Endothelial cell of umbilical vein (primary cell): Measurements from ENCODE around the gene CAT. TPM values are rescaled to one million over a fixed set of nuclear protein-coding genes. Genes with fewer than 3 reads are reported as not detected.

Experiments used
- BruUV-seq: library from RNA; stranded (reverse); fragments of 400-500 nt; replicated peaks from 2 replicates; lab custom pipeline; 2021; lab: Mats Ljungman, UMichigan
- CTCF ChIA-PET: fragments of 300-600, 350-600 bp; sonication (Branson Sonifier 250); formaldehyde crosslinking; loops from one replicate; lab custom pipeline; 2021; ENCODE audit warnings: antibody characterized with exemption, inconsistent platforms; lab: Charles Lee
- POLR2A ChIA-PET: fragments of 300-600, 350-600 bp; sonication (Branson Sonifier 250); formaldehyde crosslinking; loops from one replicate; lab custom pipeline; 2021; ENCODE audit warnings: antibody characterized with exemption, inconsistent platforms; lab: Charles Lee
- DNase-seq: peaks from one replicate; pipeline ENCODE4 v3.0.0-alpha.2; 2011; ENCODE audit warnings: low read depth, low spot score
- FAIRE-seq: peaks from 2 replicates; lab custom pipeline; 2011; peaks lifted over from hg19 to GRCh38; lab: Jason Lieb, UNC
- H2AFZ ChIP-seq: 2 replicates; pipeline ENCODE4 v1.6.0; 2012; ENCODE audit warnings: low read depth, low read length, control low read depth, inconsistent platforms
- H3K27ac ChIP-seq: 2 replicates; pipeline ENCODE4 v1.5.1; 2011; ENCODE audit warnings: low read depth, mild to moderate bottlenecking, control low read depth, low read length, moderate library complexity; ENCODE audit not compliant: insufficient read depth
- H3K27me3 ChIP-seq, 2 experiments: 2 replicates each; pipeline versions ENCODE4 v1.6.0 to v1.6.1; 2011; ENCODE audit warnings: low read length in 2 of 2, mixed read lengths in 1 of 2; ENCODE audit not compliant: control insufficient read depth in 2 of 2, insufficient read depth in 2 of 2
- H3K36me3 ChIP-seq, 2 experiments: 2 replicates in 1 of 2; 3 replicates in 1 of 2; pipeline ENCODE4 v1.5.1; 2011; ENCODE audit warnings: low read length in 2 of 2, mild to moderate bottlenecking in 1 of 2, moderate library complexity in 1 of 2; ENCODE audit not compliant: control insufficient read depth in 2 of 2, insufficient read depth in 2 of 2; ENCODE audit errors: extremely low read depth in 1 of 2
- H3K4me1 ChIP-seq: 3 replicates; pipeline ENCODE4 v1.5.1; 2011; ENCODE audit warnings: mild to moderate bottlenecking, low read length; ENCODE audit not compliant: control insufficient read depth, insufficient read depth; ENCODE audit errors: extremely low read depth
- H3K4me2 ChIP-seq: 2 replicates; pipeline ENCODE4 v1.6.1; 2011; ENCODE audit warnings: low read length, control low read depth, mixed read lengths; ENCODE audit not compliant: insufficient read depth
- H3K4me3 ChIP-seq, 3 experiments: fragments of 200-600 bp in 1 of 3; sonication (generic), shearing (Covaris generic) in 1 of 3; replicated peaks in 1 of 3; 2 replicates each; pipeline ENCODE4 v1.5.1; 2011 to 2016; ENCODE audit warnings: control low read depth in 3 of 3, low read length in 3 of 3, mild to moderate bottlenecking in 2 of 3, inconsistent platforms in 1 of 3, low read depth in 1 of 3, moderate library complexity in 1 of 3; ENCODE audit not compliant: insufficient read depth in 1 of 3
- H3K79me2 ChIP-seq: 2 replicates; pipeline ENCODE4 v1.6.0; 2012; ENCODE audit warnings: low read length, inconsistent platforms; ENCODE audit not compliant: control insufficient read depth, insufficient read depth
- H3K9ac ChIP-seq: replicated peaks from 2 replicates; pipeline ENCODE3; 2011; ENCODE audit warnings: low read length, control low read depth; ENCODE audit not compliant: insufficient read depth; ENCODE audit errors: extremely low read depth
- H3K9me1 ChIP-seq: replicated peaks from 3 replicates; pipeline ENCODE4 v1.6.0; 2011; ENCODE audit warnings: mild to moderate bottlenecking, low read length; ENCODE audit not compliant: control insufficient read depth, insufficient read depth; ENCODE audit errors: extremely low read depth
- H3K9me3 ChIP-seq: replicated peaks from 2 replicates; pipeline ENCODE4 v1.5.1; 2012; ENCODE audit warnings: low read length, inconsistent platforms; ENCODE audit not compliant: control insufficient read depth, insufficient read depth
- H4K20me1 ChIP-seq: replicated peaks from 2 replicates; pipeline ENCODE3; 2011; ENCODE audit warnings: mild to moderate bottlenecking, low read length; ENCODE audit not compliant: control insufficient read depth, insufficient read depth; ENCODE audit errors: extremely low read depth
- EZH2 ChIP-seq: IDR thresholded peaks from 2 replicates; pipeline ENCODE4 v1.6.1; 2012; ENCODE audit warnings: borderline replicate concordance, low read depth, mild to moderate bottlenecking, moderate library complexity, low read length, inconsistent platforms; ENCODE audit not compliant: severe bottlenecking
- FOS ChIP-seq: IDR thresholded peaks from 2 replicates; pipeline ENCODE4 v1.6.1; 2011; ENCODE audit warnings: mild to moderate bottlenecking, low read length, moderate library complexity, borderline replicate concordance; ENCODE audit not compliant: insufficient read depth
- GATA2 ChIP-seq: IDR thresholded peaks from 2 replicates; pipeline ENCODE4 v1.7.0; 2011; ENCODE audit warnings: low read depth, mild to moderate bottlenecking, moderate library complexity, mixed read lengths, low read length; ENCODE audit not compliant: insufficient read length, insufficient read depth
- JUN ChIP-seq: IDR thresholded peaks from 2 replicates; pipeline ENCODE4 v1.6.1; 2011; ENCODE audit warnings: borderline replicate concordance, low read depth; ENCODE audit not compliant: insufficient read length, insufficient read depth
- MYC ChIP-seq: IDR thresholded peaks from one replicate; pipeline ENCODE4 v1.6.1; 2011; ENCODE audit warnings: mild to moderate bottlenecking, low read depth, low read length
- POLR2A ChIP-seq: IDR thresholded peaks from 2 replicates; pipeline ENCODE4 v1.6.1; 2012; ENCODE audit warnings: low read depth, mild to moderate bottlenecking, control low read depth, low read length
- POLR2AphosphoS5 ChIP-seq: IDR thresholded peaks from 2 replicates; pipeline ENCODE4 v1.6.1; 2012; ENCODE audit warnings: low read depth, mild to moderate bottlenecking, control low read depth, low read length, moderate library complexity; ENCODE audit not compliant: insufficient read depth
- dilution Hi-C: fragments of 300-500 bp; cut with MboI; formaldehyde crosslinking; loops from one replicate; pipeline ENCODE4 v1.15.0; 2019; ENCODE audit warnings: low sequenced_read_pairs; ENCODE audit not compliant: extremely low pct_ligation_motif_present
- intact Hi-C: fragments of 100-400 bp; cut with micrococcal nuclease; formaldehyde crosslinking; loops from one replicate; pipeline ENCODE4 v1.10.0; 2022
- polyA plus RNA-seq, 4 experiments: library from polyadenylated mRNA; depleted of rRNA in 3 of 4; stranded (reverse) in 3 of 4; unstranded in 1 of 4; fragments of >200 nt; gene quantifications; 2 replicates each; pipeline versions ENCODE4 v1.2.1 to v1.2.3, GENCODE V29; 2011 to 2012; ENCODE audit warnings: missing spikeins in 1 of 4
- total RNA-seq: library from RNA; stranded (reverse); gene quantifications from 2 replicates; pipeline ENCODE4 v1.2.3, GENCODE V29; 2021
- TF ChIP-seq, protein P1 (sequence below), 2 donors: IDR thresholded peaks; 1 replicate in 1 of 2; 2 replicates in 1 of 2; pipeline ENCODE4 v1.5.1; 2011; ENCODE audit warnings: low read length in 2 of 2, mild to moderate bottlenecking in 2 of 2, moderate library complexity in 2 of 2, control low read depth in 1 of 2, inconsistent platforms in 1 of 2, low read depth in 1 of 2; ENCODE audit not compliant: insufficient read depth in 1 of 2; ENCODE audit errors: extremely low read depth in 1 of 2
- TF ChIP-seq, protein P2 (sequence below): IDR thresholded peaks from 2 replicates; pipeline ENCODE4 v1.6.1; 2011; ENCODE audit not compliant: insufficient read depth, insufficient read length

The CAT gene
- total and polyA plus RNA-seq, 2 donors (not counting 3 experiments of a cell fraction or from before 2014, with no cell fraction given) = 32.7 to 50.5 TPM

DNA sequence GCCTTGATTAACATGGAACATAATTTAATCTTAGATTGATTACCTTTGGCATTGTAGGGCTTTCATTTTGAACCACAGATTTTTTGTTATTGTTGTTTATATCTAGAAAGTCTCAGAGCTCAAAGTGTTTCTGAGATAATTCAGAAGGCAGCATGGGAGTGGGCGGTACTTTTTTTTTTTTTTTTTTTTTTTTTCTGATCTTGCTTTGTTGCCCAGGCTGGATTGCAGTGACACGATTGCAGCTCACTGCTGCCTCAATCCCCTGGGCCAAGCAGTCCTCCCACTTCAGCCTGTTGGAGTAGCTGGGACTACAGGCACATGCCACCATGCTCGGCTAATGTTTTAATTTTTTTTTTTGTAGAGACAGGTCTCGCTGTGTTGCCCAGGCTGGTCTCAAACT is 21.5 kb downstream of the CAT start:
- Histone ChIP-seq H3K27me3 (no peaks in the 10 kb centered on the region), H3K9me1 (no peaks in the 10 kb centered on the region), H3K36me3 (peaks cover 2 to 23% of the 10 kb centered on the region in 2 experiments), H3K9ac (no peak overlapping the region), H3K4me2 (no peak overlapping the region), H3K4me1 (no peaks in the 10 kb centered on the region), H3K27ac (no peak overlapping the region), H4K20me1 (no peaks in the 10 kb centered on the region), H3K4me3 (no peak overlapping the region), H2AFZ (no peak overlapping the region), H3K9me3 (no peaks in the 10 kb centered on the region), H3K79me2 (no peaks in the 10 kb centered on the region)
- no TSS peak for BruUV-seq
- TF ChIP-seq POLR2AphosphoS5 = no peak
- TF ChIP-seq, protein P1, sequence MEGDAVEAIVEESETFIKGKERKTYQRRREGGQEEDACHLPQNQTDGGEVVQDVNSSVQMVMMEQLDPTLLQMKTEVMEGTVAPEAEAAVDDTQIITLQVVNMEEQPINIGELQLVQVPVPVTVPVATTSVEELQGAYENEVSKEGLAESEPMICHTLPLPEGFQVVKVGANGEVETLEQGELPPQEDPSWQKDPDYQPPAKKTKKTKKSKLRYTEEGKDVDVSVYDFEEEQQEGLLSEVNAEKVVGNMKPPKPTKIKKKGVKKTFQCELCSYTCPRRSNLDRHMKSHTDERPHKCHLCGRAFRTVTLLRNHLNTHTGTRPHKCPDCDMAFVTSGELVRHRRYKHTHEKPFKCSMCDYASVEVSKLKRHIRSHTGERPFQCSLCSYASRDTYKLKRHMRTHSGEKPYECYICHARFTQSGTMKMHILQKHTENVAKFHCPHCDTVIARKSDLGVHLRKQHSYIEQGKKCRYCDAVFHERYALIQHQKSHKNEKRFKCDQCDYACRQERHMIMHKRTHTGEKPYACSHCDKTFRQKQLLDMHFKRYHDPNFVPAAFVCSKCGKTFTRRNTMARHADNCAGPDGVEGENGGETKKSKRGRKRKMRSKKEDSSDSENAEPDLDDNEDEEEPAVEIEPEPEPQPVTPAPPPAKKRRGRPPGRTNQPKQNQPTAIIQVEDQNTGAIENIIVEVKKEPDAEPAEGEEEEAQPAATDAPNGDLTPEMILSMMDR (IDR thresholded peaks at IDR 0.05; ENCODE audit: extremely low read depth in 1 of 2, insufficient read depth in 1 of 2, low read depth in 1 of 2, low read length in 2 of 2) = no peak
- TF ChIP-seq FOS = no peak
- no peak for TF ChIP-seq JUN
- TF ChIP-seq MYC = no peak
- no peak for TF ChIP-seq POLR2A
- TF ChIP-seq GATA2 = no peak
- TF ChIP-seq, protein P2, sequence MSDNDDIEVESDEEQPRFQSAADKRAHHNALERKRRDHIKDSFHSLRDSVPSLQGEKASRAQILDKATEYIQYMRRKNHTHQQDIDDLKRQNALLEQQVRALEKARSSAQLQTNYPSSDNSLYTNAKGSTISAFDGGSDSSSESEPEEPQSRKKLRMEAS = no peak
- no peak for TF ChIP-seq EZH2
- ChIA-PET POLR2A (interaction anchor here (0.6 kb wide), 1 partner anchor 22 kb away, joined by 3 read pairs; no protein-coding TSS in a partner anchor), CTCF (interaction anchor here (0.7 kb wide), 1 partner anchor 34 kb away, joined by 5 read pairs; no protein-coding TSS in a partner anchor)
- FAIRE-seq = no peak
- dilution Hi-C loops = no loop called here
- intact Hi-C loops = no loop called here
- no peak for DNase-seq
